ENCODE results near the gene HENMT1. TPM values are rescaled to one million over a fixed set of nuclear protein-coding genes. Genes with fewer than 3 reads are reported as not detected.

Gene HENMT1
- total RNA-seq, 1 experiment from 2014 or later: 6.2 TPM

DNA sequence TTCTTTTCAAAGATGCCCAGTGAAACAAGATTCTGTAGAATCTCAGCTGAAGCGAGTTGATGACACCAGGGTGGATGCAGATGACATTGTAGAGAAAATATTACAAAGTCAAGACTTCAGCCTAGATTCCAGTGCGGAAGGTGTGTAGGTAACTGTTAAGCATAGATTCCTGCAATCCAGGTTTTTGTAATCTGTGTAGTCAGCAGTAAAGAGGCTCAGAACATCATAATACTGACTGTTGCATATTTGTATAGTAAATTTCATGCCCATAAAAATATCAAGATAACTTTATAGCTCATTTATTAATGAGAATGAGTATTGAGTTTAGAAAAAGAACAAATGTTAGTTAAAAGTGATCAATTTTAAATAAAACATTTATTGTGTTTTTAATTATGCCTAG lies 32.2 kb downstream of the HENMT1 start:
- no peak overlapping the region for H3K56ac ChIP-seq (ENCODE audit: insufficient read length, low read depth, low read length)
- H3K4me2 ChIP-seq (ENCODE audit: insufficient read depth, insufficient read length, low read length): no peak overlapping the region
- H3K4me1 Mint-ChIP-seq: peaks cover 0 to 4% of the 10 kb centered on the region in 2 experiments; a peak in 2 of 4 replicates
- H2BK5ac ChIP-seq (ENCODE audit: insufficient read length, low read length): no peak overlapping the region
- no peak overlapping the region for H2BK12ac ChIP-seq (ENCODE audit: insufficient read length, low read depth, low read length)
- H3K27me3 Mint-ChIP-seq (ENCODE audit: low read depth): no peaks in the 10 kb centered on the region
- TF ChIP-seq, protein P1, sequence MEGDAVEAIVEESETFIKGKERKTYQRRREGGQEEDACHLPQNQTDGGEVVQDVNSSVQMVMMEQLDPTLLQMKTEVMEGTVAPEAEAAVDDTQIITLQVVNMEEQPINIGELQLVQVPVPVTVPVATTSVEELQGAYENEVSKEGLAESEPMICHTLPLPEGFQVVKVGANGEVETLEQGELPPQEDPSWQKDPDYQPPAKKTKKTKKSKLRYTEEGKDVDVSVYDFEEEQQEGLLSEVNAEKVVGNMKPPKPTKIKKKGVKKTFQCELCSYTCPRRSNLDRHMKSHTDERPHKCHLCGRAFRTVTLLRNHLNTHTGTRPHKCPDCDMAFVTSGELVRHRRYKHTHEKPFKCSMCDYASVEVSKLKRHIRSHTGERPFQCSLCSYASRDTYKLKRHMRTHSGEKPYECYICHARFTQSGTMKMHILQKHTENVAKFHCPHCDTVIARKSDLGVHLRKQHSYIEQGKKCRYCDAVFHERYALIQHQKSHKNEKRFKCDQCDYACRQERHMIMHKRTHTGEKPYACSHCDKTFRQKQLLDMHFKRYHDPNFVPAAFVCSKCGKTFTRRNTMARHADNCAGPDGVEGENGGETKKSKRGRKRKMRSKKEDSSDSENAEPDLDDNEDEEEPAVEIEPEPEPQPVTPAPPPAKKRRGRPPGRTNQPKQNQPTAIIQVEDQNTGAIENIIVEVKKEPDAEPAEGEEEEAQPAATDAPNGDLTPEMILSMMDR (conservative IDR thresholded peaks at IDR 0.05): no peak
- H3K4me1 ChIP-seq (ENCODE audit: insufficient read depth, low read length): no peaks in the 10 kb centered on the region
- H4K91ac ChIP-seq (ENCODE audit: insufficient read length, low read depth, low read length): no peak overlapping the region
- no peaks in the 10 kb centered on the region for H4K20me1 ChIP-seq (ENCODE audit: control insufficient read depth, insufficient read depth, insufficient read length)
- no peaks in the 10 kb centered on the region for H3K27me3 ChIP-seq (ENCODE audit: insufficient read depth, low read length)
- no peak overlapping the region for H2BK15ac ChIP-seq (ENCODE audit: low read depth, low read length)
- H2AFZ ChIP-seq (ENCODE audit: low read length): no peak overlapping the region
- no peak for DNase-seq
- H3K9me3 ChIP-seq (ENCODE audit: control insufficient read depth, low read depth, low read length): no peaks in the 10 kb centered on the region
- H3K79me1 ChIP-seq (ENCODE audit: insufficient read depth, low read depth, low read length, poor library complexity, severe bottlenecking): no peaks in the 10 kb centered on the region
- no peak overlapping the region for H3K9ac ChIP-seq (ENCODE audit: extremely low read depth, insufficient read length, low read length)
- no peak overlapping the region for H3K18ac ChIP-seq (ENCODE audit: insufficient read length, low read depth, low read length)
- H3K14ac ChIP-seq (ENCODE audit: insufficient read depth, low read length): no peak overlapping the region
- no peak overlapping the region for H3T11ph ChIP-seq (ENCODE audit: low read length)
- no peak overlapping the region for H3K23ac ChIP-seq (ENCODE audit: insufficient read length, low read depth, low read length)
- no peak overlapping the region for H2AK5ac ChIP-seq (ENCODE audit: insufficient read length, low read length)
- no peak overlapping the region for H3K27ac Mint-ChIP-seq
- no peaks in the 10 kb centered on the region for H3K9me3 Mint-ChIP-seq
- H2BK20ac ChIP-seq (ENCODE audit: low read depth, low read length, poor library complexity, severe bottlenecking): no peak overlapping the region
- no peak overlapping the region for H4K5ac ChIP-seq (ENCODE audit: insufficient read length, low read depth, low read length)
- peaks cover 0 to 19% (median 14%) of the 10 kb centered on the region in 3 experiments; a peak in 5 of 7 replicates for H3K36me3 Mint-ChIP-seq (ENCODE audit: insufficient read depth in 1 of 3, low read depth in 3 of 3)
- no peak overlapping the region for H3K4ac ChIP-seq (ENCODE audit: low read depth, low read length)
- H4K8ac ChIP-seq (replicated peaks; ENCODE audit: insufficient read length, low read depth, low read length): no peak overlapping the region
- no peak overlapping the region for H2BK120ac ChIP-seq (ENCODE audit: low read depth, low read length, poor library complexity, severe bottlenecking)
- H3K27ac ChIP-seq (ENCODE audit: insufficient read length, low read depth, low read length): no peak overlapping the region
- no peaks in the 10 kb centered on the region for H3K23me2 ChIP-seq (ENCODE audit: insufficient read length, low read depth, low read length, poor library complexity, severe bottlenecking)
- no peak overlapping the region for H3K4me3 Mint-ChIP-seq
- WGBS (ENCODE audit: extremely low coverage, insufficient read length, low lambda C conversion rate): no CpG with 5 or more reads among the region's 2 CpGs
- H3K79me2 ChIP-seq (ENCODE audit: insufficient read depth, low read length): no peaks in the 10 kb centered on the region

Measured in H9 (cell line).